GM08714 (cell line): ENCODE measurements around the gene HIC1.

Experiments
- H3K4me3 ChIP-seq: fragments of 200-500 bp; sonication (Bioruptor generic); 2 replicates; pipeline ENCODE4 v1.5.1; 2014; ENCODE audit warnings: mild to moderate bottlenecking, low read length, inconsistent platforms
- ZNF274 ChIP-seq: IDR thresholded peaks from 2 replicates; pipeline ENCODE4 v1.6.1; 2012; ENCODE audit warnings: mild to moderate bottlenecking, low read depth, low read length

Gene HIC1

DNA sequence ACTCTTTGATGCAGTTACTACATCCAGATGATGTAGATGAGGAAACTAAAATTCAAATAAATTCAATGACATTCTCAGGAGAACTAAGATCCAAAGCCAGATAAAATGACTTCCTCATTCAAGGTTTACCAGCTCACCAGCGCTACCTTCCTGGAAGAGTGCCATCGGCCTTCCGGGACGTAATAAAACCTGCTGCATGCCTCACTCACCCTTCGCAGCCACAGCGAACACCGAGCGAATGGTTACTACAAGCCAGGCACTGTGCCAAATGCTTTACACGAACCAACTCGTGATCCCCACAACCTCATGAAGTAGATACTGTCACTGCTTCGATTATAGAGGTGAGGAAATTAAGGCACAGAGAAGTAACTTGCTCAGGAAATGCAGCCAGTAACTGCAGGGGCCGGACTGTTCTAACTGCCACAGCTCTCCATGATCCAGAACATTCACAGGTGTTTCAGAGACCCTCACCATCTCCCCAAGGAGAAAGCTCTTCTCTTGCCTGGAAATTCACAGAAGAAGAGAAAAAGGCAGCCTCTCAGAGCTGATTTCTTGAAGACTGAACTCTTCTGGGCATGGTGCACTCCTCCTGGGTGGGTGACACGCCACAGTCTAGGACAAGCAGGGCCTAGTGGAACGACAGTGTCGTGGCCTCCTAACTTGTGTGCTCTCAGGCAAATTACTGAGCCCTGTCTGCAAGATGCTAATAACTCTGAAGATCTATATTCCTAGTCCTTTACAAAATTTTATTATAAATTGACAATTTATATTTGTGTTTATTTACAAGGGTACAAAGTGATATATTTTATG is 46.8 kb downstream of the HIC1 start:
- H3K4me3 ChIP-seq: no peak overlapping the region
- no peak for TF ChIP-seq ZNF274

DNA sequence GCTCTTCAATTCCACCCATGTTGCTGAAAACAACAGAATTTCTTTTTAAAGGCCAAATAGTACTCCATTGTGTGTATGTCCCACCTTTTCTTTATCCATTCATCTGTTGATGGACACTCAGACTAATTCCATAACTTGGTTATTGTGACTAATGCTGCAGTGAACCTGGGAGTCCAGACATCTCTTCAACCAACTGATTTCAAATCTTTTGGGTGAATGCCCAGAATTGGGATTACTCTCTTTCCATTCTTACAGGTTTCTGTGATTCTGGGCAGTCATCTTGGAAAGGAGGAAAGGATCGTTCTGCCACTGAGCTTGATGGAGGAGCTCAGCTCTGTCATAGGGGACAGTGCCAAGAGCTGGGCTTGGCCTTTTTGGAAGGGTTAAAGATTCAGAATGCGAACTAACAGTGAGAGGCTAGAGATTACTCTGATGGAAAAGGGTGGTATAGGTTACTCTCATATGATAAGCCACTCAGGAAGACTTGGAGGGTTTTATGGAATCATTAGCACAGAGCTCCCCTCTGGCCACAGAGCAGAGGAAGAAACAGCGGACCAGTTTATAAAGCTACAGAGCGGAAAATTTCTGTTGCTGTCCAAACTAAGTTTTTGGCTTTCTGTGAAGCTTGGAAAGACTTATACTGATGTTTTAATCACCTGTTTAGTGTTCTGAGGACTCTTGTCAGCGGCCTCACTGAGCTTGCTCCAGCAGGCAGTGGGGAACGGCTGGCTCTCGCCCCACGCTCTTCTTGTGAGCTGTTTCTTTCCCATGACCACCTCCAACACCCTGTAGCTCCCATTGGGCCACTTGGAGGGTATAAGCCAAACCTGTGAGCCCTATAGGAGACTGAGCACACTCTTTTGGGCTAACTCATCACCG is 48.3 kb downstream of the HIC1 start:
- H3K4me3 ChIP-seq: no peak overlapping the region
- no peak for TF ChIP-seq ZNF274

DNA sequence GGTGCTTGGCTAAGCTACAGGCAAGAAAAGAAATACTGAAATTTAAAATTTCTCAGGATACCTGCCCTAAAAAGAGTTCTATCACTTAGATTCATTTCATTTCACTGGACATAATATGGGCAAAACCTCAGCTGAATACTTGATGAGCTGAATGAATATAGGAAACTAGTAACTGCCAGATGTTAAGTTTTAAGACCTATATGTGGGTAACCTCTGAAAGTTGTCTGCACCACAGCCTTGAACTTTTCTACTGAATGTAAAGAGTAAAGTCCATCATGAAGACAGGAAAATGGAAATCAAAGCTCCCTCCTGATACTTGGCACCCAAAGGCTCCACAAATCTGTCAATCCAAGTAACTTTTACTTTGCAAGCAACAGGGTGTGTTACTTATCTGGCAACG is 50.8 kb downstream of the HIC1 start:
- no peak for TF ChIP-seq ZNF274
- no peak overlapping the region for H3K4me3 ChIP-seq

DNA sequence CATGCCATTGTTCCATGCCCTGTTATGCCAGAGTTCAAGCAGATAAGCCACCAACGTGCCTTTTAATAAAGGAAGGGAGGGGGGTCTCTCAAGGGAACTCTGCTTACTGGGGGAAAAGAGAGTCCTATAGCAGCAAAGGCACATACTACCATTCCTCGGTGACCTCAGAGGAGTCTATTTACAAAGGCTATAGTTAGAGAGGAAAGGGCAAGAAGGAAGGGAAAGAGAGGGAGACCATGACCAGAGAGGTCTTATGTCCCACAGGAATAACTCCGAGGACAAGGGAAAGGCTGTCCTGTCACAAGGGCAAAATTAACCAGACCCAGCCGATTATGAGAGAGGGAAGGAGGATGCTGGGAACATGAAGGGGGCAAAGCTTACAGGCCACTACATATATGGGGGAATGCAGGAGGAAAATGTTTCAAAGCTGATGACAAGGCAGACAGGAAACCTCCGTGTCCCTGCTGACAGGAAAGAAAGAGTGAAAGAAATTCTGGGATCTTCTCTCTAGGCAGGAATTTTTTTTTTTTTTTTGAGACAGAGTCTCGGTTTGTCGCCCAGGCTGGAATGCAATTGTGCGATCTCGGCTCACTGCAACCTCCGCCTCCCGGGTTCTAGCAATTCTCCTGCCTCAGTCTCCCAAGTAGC is 51.5 kb downstream of the HIC1 start:
- TF ChIP-seq ZNF274: no peak
- no peak overlapping the region for H3K4me3 ChIP-seq

DNA sequence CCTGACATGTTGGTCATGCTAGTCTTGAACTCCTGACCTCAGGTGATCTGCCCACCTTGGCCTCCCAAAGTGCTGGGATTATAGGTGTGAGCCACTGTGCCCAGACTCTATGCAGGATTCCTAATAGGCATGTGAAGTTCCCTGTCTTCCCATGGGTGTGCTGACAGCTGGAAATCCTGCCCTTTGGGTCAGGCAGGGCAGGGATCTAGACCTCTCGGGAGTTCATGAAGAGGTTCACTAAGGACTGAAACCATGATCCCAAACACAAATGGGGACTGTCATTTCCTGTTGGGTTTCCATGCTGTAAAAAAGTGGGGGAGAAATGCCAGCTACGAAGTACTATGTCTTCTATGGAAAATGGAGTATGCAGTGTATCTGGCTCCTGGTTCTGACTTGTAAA is 52.1 kb downstream of the HIC1 start:
- TF ChIP-seq ZNF274: no peak
- H3K4me3 ChIP-seq: no peak overlapping the region

DNA sequence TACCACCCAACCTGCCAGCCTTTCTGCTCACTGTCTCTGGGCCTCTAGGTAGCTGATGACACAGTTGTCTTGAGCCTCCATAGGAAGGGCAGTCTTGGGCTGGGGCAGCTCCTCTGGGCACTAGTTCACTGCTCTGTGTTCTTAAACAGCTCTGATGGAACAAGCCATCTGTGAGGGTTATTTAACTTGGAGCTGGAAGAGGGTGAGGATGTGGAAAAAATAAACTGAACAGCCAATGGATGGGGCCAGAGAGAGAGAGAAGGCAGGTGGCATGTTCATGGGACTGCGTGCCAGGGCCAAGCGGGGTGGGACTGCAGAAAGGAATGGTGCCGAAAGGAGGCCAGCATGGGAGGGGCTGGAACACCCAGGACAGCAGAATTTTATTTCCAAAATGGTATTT is 52.6 kb downstream of the HIC1 start:
- TF ChIP-seq ZNF274: no peak
- H3K4me3 ChIP-seq: no peak overlapping the region

DNA sequence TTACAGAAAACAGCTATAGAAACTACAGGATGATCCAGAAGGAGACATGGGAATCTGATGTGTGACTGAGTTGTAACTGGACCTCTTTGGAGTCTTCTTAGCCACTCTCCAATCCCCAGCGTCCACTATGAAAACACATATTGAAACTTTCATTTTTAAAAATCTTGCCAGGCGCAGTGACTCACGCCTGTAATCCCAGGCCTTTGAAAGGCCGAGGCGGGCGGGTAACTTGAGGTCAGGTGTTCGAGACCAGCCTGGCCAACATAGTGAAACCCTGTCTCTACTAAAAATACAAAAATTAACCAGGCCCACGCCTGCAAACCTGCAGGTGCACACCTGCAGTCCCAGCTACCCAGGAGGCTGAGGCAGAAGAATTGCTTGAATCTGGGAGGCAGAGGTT is 53.3 kb downstream of the HIC1 start:
- TF ChIP-seq ZNF274: no peak
- no peak overlapping the region for H3K4me3 ChIP-seq

DNA sequence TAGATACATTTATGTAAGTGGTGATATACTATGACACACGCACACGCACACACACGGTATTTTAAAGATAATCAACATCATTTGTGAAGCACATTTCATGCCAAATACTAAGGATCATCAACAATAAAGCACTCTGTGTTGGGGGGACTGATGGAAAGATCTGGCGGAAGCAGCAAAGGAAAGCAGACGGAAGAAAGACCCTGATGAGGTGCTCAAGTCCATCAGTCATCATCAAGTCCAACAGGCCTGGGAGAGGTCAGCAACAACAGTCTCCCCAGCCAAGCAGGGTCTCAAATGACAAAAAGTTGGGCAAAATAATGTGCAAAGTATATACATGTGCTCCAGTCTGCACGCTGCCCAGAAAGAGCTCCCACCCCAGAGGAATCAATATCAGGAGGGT is 55.5 kb downstream of the HIC1 start:
- TF ChIP-seq ZNF274: no peak
- H3K4me3 ChIP-seq: no peak overlapping the region

DNA sequence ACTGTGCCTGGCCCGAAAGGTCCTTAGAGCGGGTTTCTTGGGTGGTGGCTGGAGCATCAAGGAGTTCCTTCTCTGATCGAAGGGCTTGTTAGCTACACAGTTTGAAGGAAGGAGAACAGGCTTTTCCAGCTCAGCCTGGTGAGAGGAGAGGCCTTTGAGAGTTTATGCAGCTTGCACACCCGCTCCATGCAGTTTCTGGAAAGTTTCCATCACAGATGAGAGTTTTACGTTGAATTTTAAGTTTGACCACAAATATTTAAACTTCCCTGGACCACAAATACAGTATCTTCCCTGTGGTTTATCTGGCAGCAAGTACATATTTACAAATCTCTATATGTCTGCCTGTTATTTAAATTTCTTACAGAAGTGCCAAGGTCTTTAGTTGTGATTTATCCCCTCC is 56.8 kb downstream of the HIC1 start:
- H3K4me3 ChIP-seq: no peak overlapping the region
- no peak for TF ChIP-seq ZNF274
